Erythroblast (primary cell): Measurements from ENCODE around the gene OR10A7.

Experiments used
- GATA1 ChIP-seq: IDR thresholded peaks from 2 replicates; pipeline ENCODE4 v1.6.1; 2011; ENCODE audit warnings: low read depth, mild to moderate bottlenecking, control low read depth, low read length, moderate library complexity
- POLR2A ChIP-seq: IDR thresholded peaks from 2 replicates; pipeline ENCODE4 v1.6.1; 2011; ENCODE audit warnings: mild to moderate bottlenecking, low read length

DNA sequence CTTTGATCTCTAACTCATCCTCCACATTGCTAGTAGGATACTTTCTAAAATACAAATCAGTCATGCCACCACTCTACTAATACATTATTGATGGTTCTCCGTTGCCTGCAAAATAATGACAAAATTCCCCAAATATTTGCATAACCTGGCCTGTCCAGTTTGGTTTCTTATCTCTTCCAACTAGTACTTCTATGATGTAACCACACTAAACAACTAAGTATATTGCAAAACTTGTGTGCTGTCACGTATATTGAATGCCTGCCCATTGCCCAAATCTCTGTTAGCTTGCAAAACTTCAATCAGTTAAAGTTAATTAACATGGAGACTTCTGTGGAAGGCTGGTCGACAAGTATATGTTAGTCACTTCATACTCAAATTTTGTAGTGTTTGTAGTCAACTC is 30.1 kb downstream of the OR10A7 start:
- TF ChIP-seq POLR2A (no peak), GATA1 (no peak)
